ENCODE results near the gene IL16. TPM values are rescaled to one million over a fixed set of nuclear protein-coding genes. Genes with fewer than 3 reads are reported as not detected.

IL16 gene
- total RNA-seq, 1 donor from 2014 or later, result 29.6 TPM

DNA sequence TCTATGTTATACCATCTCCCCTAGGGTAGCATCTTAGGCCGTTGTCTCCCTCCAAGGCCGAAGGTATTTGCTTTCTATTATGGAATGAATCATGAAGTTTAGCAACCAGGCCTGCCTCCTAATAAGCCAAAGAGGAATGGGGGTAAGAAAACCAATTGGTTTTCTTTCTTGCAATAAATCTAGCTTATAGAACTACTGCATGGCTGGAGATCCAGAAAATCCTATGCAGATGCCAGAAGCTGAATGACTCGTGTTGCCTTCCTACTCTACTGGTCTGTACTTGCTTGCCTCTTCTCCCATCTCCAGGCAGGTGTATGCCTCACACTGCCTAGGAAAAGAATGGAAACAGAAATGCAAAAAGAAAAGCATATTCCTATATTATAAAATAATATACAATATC, 31.1 kb upstream of the IL16 start:
- Mint-ChIP-seq H3K36me3 (ENCODE audit: low read depth, unreplicated experiment) (peaks cover 11% of the 10 kb centered on the region), H3K27me3 (ENCODE audit: unreplicated experiment) (peaks cover 2% of the 10 kb centered on the region), H3K9me3 (ENCODE audit: unreplicated experiment) (no peaks in the 10 kb centered on the region), H3K4me1 (ENCODE audit: unreplicated experiment) (peaks cover 21% of the 10 kb centered on the region), H3K27ac (ENCODE audit: unreplicated experiment) (no peak overlapping the region), H3K4me3 (ENCODE audit: unreplicated experiment) (no peak overlapping the region)
- DNase-seq (ENCODE audit: low spot score), result no peak
- TF ChIP-seq CTCF (IDR thresholded peaks at IDR 0.05; ENCODE audit: unreplicated experiment), result no peak

DNA sequence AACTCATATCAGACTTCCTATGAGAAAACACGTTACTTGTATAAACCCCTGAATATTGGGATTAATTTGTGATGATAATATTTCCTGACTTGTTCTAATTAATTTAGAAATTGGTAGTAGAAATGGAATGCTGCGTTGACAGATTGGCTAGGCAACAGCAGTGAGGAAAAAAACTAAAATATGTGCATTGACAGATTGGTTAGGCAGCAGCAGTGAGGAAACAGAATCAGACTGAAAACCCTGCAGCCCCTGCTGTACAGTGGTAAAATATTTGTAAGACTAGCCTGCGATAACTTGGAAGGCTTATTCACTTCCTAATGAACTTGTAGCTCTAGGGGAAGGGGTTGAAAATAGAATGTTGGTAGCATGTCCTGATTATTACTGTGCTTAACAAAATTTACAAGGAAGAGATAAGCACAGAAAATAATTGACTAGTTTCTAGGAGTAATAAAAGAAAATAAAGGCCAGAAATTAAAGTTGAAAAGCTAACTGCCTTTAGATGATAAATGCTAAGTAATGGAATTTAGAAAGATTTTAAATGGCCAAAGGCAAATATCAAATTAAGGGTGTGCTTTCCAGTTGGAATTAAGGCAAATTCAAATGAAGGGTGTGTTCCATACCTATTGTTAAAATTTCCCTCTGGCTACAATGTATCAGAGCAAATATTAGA, 29.9 kb upstream of the IL16 start:
- Mint-ChIP-seq H3K9me3 (ENCODE audit: unreplicated experiment) (no peaks in the 10 kb centered on the region), H3K4me3 (ENCODE audit: unreplicated experiment) (no peak overlapping the region), H3K4me1 (ENCODE audit: unreplicated experiment) (peaks cover 8% of the 10 kb centered on the region), H3K27me3 (ENCODE audit: unreplicated experiment) (peaks cover 2% of the 10 kb centered on the region), H3K27ac (ENCODE audit: unreplicated experiment) (no peak overlapping the region), H3K36me3 (ENCODE audit: low read depth, unreplicated experiment) (peaks cover 11% of the 10 kb centered on the region)
- no peak for DNase-seq (ENCODE audit: low spot score)
- TF ChIP-seq CTCF (IDR thresholded peaks at IDR 0.05; ENCODE audit: unreplicated experiment), result no peak

- no peak overlapping the region for H3K27ac Mint-ChIP-seq (ENCODE audit: unreplicated experiment)
- H3K4me1 Mint-ChIP-seq (ENCODE audit: unreplicated experiment), result no peaks in the 10 kb centered on the region
Observed at GRCh38 chr15:81168131-81168526, 28.6 kb upstream of the IL16 start.

GRCh38 chr15:81168644-81169043, 28.0 kb upstream of the IL16 start:
- Mint-ChIP-seq H3K9me3 (ENCODE audit: unreplicated experiment) (no peaks in the 10 kb centered on the region), H3K4me1 (ENCODE audit: unreplicated experiment) (no peaks in the 10 kb centered on the region), H3K36me3 (ENCODE audit: low read depth, unreplicated experiment) (peaks cover 11% of the 10 kb centered on the region), H3K27me3 (ENCODE audit: unreplicated experiment) (no peaks in the 10 kb centered on the region), H3K4me3 (ENCODE audit: unreplicated experiment) (peak overlapping the region; percentile 21), H3K27ac (ENCODE audit: unreplicated experiment) (no peak overlapping the region)
- no peak for DNase-seq (ENCODE audit: low spot score)
- TF ChIP-seq CTCF (IDR thresholded peaks at IDR 0.05; ENCODE audit: unreplicated experiment), result no peak

More at GRCh38 chr15:81168131-81168526, 28.6 kb upstream of the IL16 start:
- H3K36me3 Mint-ChIP-seq (ENCODE audit: low read depth, unreplicated experiment), result peaks cover 11% of the 10 kb centered on the region
- H3K9me3 Mint-ChIP-seq (ENCODE audit: unreplicated experiment), result no peaks in the 10 kb centered on the region
- H3K27me3 Mint-ChIP-seq (ENCODE audit: unreplicated experiment), result no peaks in the 10 kb centered on the region
- no peak for TF ChIP-seq CTCF (IDR thresholded peaks at IDR 0.05; ENCODE audit: unreplicated experiment)
- no peak for DNase-seq (ENCODE audit: low spot score)
- H3K4me3 Mint-ChIP-seq (ENCODE audit: unreplicated experiment), result no peak overlapping the region

DNA sequence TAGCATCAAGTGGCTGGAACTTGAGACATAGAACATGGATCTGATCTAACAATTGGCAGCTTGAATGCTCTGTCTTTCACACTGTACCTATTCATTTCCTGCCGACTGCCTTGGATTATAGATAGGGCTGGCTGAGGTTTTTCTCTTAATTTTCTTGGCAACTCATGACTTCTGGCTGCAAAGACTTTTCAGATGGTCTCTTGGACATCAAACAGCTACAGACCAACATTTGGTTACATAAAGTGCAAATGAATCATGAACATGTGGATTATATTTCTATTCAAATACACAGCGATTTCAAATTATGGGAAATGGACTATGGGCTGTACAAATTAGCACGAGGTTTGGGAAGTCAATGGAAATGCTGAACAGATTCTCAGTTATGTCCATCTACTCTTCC, 26.2 kb upstream of the IL16 start:
- DNase-seq (ENCODE audit: low spot score), result no peak
- TF ChIP-seq CTCF (IDR thresholded peaks at IDR 0.05; ENCODE audit: unreplicated experiment), result no peak
- H3K4me3 Mint-ChIP-seq (ENCODE audit: unreplicated experiment), result no peak overlapping the region
- H3K4me1 Mint-ChIP-seq (ENCODE audit: unreplicated experiment), result no peaks in the 10 kb centered on the region
- H3K9me3 Mint-ChIP-seq (ENCODE audit: unreplicated experiment), result no peaks in the 10 kb centered on the region
- no peaks in the 10 kb centered on the region for H3K27me3 Mint-ChIP-seq (ENCODE audit: unreplicated experiment)
- no peak overlapping the region for H3K27ac Mint-ChIP-seq (ENCODE audit: unreplicated experiment)
- peaks cover 11% of the 10 kb centered on the region for H3K36me3 Mint-ChIP-seq (ENCODE audit: low read depth, unreplicated experiment)

All from endothelial cell (in vitro differentiated cells).